IMR-90 (cell line): ENCODE results near the gene ADAMTSL2. TPM values are rescaled to one million over a fixed set of nuclear protein-coding genes. Genes with fewer than 3 reads are reported as not detected.

Source experiments
- ATAC-seq: fragments of 200-7000 bp; cut with Tn5 transposase; 2 replicates; pipeline ENCODE4 v1.9.1; 2020; ENCODE audit warnings: low read depth, mild to moderate bottlenecking, moderate library complexity
- BruUV-seq: library from RNA; stranded (reverse); fragments of 400-500 nt; replicated peaks from 2 replicates; lab custom pipeline; 2021; lab: Mats Ljungman, UMichigan
- CTCF ChIA-PET: fragments of 300-600 bp; formaldehyde crosslinking; extraction: SDS; loops from one replicate; lab custom pipeline; 2021; ENCODE audit warnings: antibody characterized with exemption; lab: Yijun Ruan, JAX
- POLR2A ChIA-PET: fragments of 300-600 bp; sonication (Branson Sonifier 250); formaldehyde crosslinking; loops from one replicate; lab custom pipeline; 2022; ENCODE audit warnings: antibody characterized with exemption; ENCODE audit not compliant: unreplicated experiment; lab: Charles Lee
- DNase-seq: peaks from one replicate; pipeline ENCODE4 v3.0.0; 2013
- H2AFZ ChIP-seq: replicated peaks from 2 replicates; pipeline ENCODE3; 2013; ENCODE audit warnings: low read length, mild to moderate bottlenecking; ENCODE audit not compliant: poor library complexity
- H2AK5ac ChIP-seq: 2 replicates; pipeline ENCODE4 v1.6.1; 2013; ENCODE audit warnings: low read depth, low read length, inconsistent platforms
- H2AK9ac ChIP-seq: replicated peaks from 2 replicates; pipeline ENCODE3; 2013; ENCODE audit warnings: mild to moderate bottlenecking, low read depth, low read length, moderate library complexity; ENCODE audit not compliant: poor library complexity
- H2BK120ac ChIP-seq: 2 replicates; pipeline ENCODE4 v1.6.1; 2013; ENCODE audit warnings: low read depth, low read length, inconsistent platforms
- H2BK15ac ChIP-seq: 3 replicates; pipeline ENCODE4 v1.6.1; 2013; ENCODE audit warnings: low read depth, low read length, inconsistent platforms
- H2BK20ac ChIP-seq: 2 replicates; pipeline ENCODE4 v1.6.1; 2013; ENCODE audit warnings: low read depth, mild to moderate bottlenecking, inconsistent platforms, low read length, moderate library complexity
- H2BK5ac ChIP-seq: 2 replicates; pipeline ENCODE4 v1.6.1; 2013; ENCODE audit warnings: mild to moderate bottlenecking, low read depth, low read length, inconsistent platforms; ENCODE audit not compliant: poor library complexity, severe bottlenecking
- H3K14ac ChIP-seq: replicated peaks from 2 replicates; pipeline ENCODE4 v1.6.1; 2013; ENCODE audit warnings: low read depth, low read length, inconsistent platforms
- H3K18ac ChIP-seq: 2 replicates; pipeline ENCODE4 v1.6.1; 2013; ENCODE audit warnings: low read depth, low read length, control low read depth
- H3K23ac ChIP-seq: 2 replicates; pipeline ENCODE4 v1.6.1; 2013; ENCODE audit warnings: low read depth, low read length, inconsistent platforms
- H3K27ac ChIP-seq: 2 replicates; pipeline ENCODE4 v1.5.1; 2013; ENCODE audit warnings: mild to moderate bottlenecking, control low read depth, low read length; ENCODE audit not compliant: insufficient read depth
- H3K27me3 ChIP-seq: 2 replicates; pipeline ENCODE4 v1.6.1; 2013; ENCODE audit warnings: low read length; ENCODE audit not compliant: control insufficient read depth, insufficient read depth
- H3K36me3 ChIP-seq: 2 replicates; pipeline ENCODE4 v1.6.1; 2013; ENCODE audit warnings: low read length, mixed read lengths; ENCODE audit not compliant: control insufficient read depth, insufficient read depth
- H3K4ac ChIP-seq: 2 replicates; pipeline ENCODE4 v1.6.1; 2013; ENCODE audit warnings: low read depth, low read length, inconsistent platforms
- H3K4me1 ChIP-seq: 2 replicates; pipeline ENCODE4 v1.6.1; 2013; ENCODE audit warnings: low read length, mixed read lengths; ENCODE audit not compliant: control insufficient read depth, insufficient read depth
- H3K4me2 ChIP-seq: 2 replicates; pipeline ENCODE4 v1.6.1; 2013; ENCODE audit warnings: low read depth, mild to moderate bottlenecking, control low read depth, low read length, moderate library complexity
- H3K4me3 ChIP-seq: 2 replicates; pipeline ENCODE4 v1.5.1; 2013; ENCODE audit warnings: low read depth, mild to moderate bottlenecking, control low read depth, low read length, moderate library complexity; ENCODE audit not compliant: insufficient read depth
- H3K56ac ChIP-seq: 2 replicates; pipeline ENCODE4 v1.6.1; 2013; ENCODE audit warnings: low read length, inconsistent platforms; ENCODE audit not compliant: insufficient read depth; ENCODE audit errors: extremely low read depth
- H3K79me1 ChIP-seq, 2 experiments: 2 replicates each; pipeline ENCODE4 v1.6.1; 2013; ENCODE audit warnings: low read length in 2 of 2, inconsistent platforms in 1 of 2, low read depth in 1 of 2
- H3K9ac ChIP-seq: 2 replicates; pipeline ENCODE4 v1.6.1; 2013; ENCODE audit warnings: low read depth, low read length, control low read depth
- H3K9me1 ChIP-seq: 2 replicates; pipeline ENCODE4 v1.6.1; 2013; ENCODE audit warnings: low read length, inconsistent platforms; ENCODE audit not compliant: insufficient read depth
- H3K9me3 ChIP-seq: 2 replicates; pipeline ENCODE4 v1.6.1; 2013; ENCODE audit warnings: low read length; ENCODE audit not compliant: control insufficient read depth, insufficient read depth
- H4K20me1 ChIP-seq: 2 replicates; pipeline ENCODE4 v1.6.1; 2013; ENCODE audit warnings: low read length, inconsistent platforms; ENCODE audit not compliant: insufficient read depth
- H4K5ac ChIP-seq: 2 replicates; pipeline ENCODE4 v1.6.1; 2013; ENCODE audit warnings: mild to moderate bottlenecking, low read depth, low read length, control low read depth
- H4K8ac ChIP-seq, 2 experiments: 2 replicates each; pipeline ENCODE4 v1.6.1; 2013; ENCODE audit warnings: low read depth in 2 of 2, low read length in 2 of 2, control low read depth in 1 of 2, inconsistent platforms in 1 of 2
- H4K91ac ChIP-seq: 2 replicates; pipeline ENCODE4 v1.6.1; 2013; ENCODE audit warnings: low read depth, low read length, inconsistent platforms; ENCODE audit not compliant: insufficient read depth
- CEBPB ChIP-seq: IDR thresholded peaks from 2 replicates; pipeline ENCODE4 v1.6.1; 2012; ENCODE audit warnings: low read depth, low read length, improper control_type of control experiment
- MAFK ChIP-seq: IDR thresholded peaks from 2 replicates; pipeline ENCODE4 v1.6.1; 2012; ENCODE audit warnings: low read depth, low read length, improper control_type of control experiment
- MAZ ChIP-seq: IDR thresholded peaks from 2 replicates; pipeline ENCODE4 v1.6.1; 2012; ENCODE audit warnings: low read depth, mild to moderate bottlenecking, low read length, improper control_type of control experiment, moderate library complexity, borderline replicate concordance
- POLR2A ChIP-seq: IDR thresholded peaks from 2 replicates; pipeline ENCODE4 v1.6.1; 2012; ENCODE audit warnings: mild to moderate bottlenecking, low read depth, low read length
- RAD21 ChIP-seq: IDR thresholded peaks from 2 replicates; pipeline ENCODE4 v1.6.1; 2012; ENCODE audit warnings: low read length, improper control_type of control experiment
- RCOR1 ChIP-seq: IDR thresholded peaks from 2 replicates; pipeline ENCODE4 v1.6.1; 2012; ENCODE audit warnings: mild to moderate bottlenecking, low read length, improper control_type of control experiment; ENCODE audit not compliant: insufficient replicate concordance
- WGBS, 2 experiments: methylation state at CpG; one replicate each; pipeline versions ENCODE4 v1.1.5 to v1.1.7; 2013; ENCODE audit warnings: missing lambda C conversion rate in 2 of 2; ENCODE audit not compliant: insufficient read length in 1 of 2; ENCODE audit errors: extremely low coverage in 2 of 2; 5-methylcytosine and 5-hydroxymethylcytosine counted together
- dilution Hi-C: fragments of 300-500 bp; cut with HindIII; formaldehyde crosslinking; loops from one replicate; pipeline ENCODE4 v1.14.3; 2018; ENCODE audit warnings: low sequenced_read_pairs; ENCODE audit not compliant: unreplicated experiment
- in situ Hi-C: fragments of 300-500 bp; cut with MboI; formaldehyde crosslinking; loops from 3 replicates; pipeline ENCODE4 v1.14.3; 2019; ENCODE audit warnings: low sequenced_read_pairs, inconsistent platforms, mixed read lengths
- intact Hi-C: fragments of 100-400 bp; cut with micrococcal nuclease; formaldehyde crosslinking; loops from 2 replicates; pipeline ENCODE4 v1.10.0; 2022
- polyA plus RNA-seq, 3 experiments: library from polyadenylated mRNA; depleted of rRNA; stranded (reverse); fragments of >200 nt; gene quantifications; 2 replicates each; pipeline ENCODE4 v1.2.3, GENCODE V29; 2012; ENCODE audit warnings: low replicate concordance in 1 of 3
- total RNA-seq: library from RNA; depleted of rRNA; stranded (reverse); fragments of >200 nt; gene quantifications from 2 replicates; pipeline ENCODE4 v1.2.3, GENCODE V29; 2012
- TF ChIP-seq, protein P1 (sequence below): conservative IDR thresholded peaks from 2 replicates; pipeline ENCODE4 v1.5.1; 2012; ENCODE audit warnings: mild to moderate bottlenecking, low read depth, low read length, improper control_type of control experiment

The ADAMTSL2 gene
- total and polyA plus RNA-seq, 2 of the 4 experiments (the other 2 are of a cell fraction) = not detected

DNA sequence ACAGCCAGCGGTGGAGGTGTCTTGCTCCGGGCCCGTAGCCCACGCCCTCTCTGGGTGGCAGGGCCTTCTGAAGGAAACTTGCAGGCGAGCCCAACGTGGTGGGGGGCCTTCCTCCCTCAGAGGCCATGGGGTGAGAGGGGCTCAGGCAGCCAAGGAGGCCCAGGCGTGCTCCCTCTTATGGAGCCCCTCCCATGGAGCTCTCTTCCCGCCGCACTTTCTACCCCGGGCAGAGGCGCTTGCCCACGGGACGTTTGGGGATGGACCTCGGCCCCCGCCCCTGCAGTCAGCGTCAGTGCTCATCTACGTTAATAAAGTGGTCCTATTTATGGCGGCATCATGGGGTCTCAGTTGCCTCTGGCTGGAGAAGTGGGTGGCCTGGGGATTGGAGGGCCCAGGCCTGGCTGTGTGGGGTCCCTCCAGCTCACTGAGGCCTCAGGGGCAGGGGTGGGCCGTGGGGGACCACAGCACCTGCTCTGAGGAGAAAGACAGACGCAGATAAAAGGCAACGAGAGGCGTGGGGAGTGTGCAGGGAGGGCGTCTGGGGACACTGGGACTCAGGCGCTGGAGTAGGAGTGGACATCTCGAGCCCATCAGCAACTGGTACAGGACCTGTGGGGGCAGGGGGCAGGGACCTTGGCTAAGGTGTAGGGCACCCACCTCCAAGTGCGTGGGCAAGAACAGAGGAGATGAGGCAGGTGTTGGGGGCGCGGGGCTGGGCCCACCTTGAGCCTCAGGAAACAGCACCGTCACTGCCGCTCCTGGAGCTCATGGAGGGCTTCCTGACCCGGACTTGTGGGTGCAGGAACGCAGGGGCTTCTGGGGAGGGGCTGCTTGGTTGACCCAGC is 40.9 kb downstream of the ADAMTSL2 start:
- in situ Hi-C loops = no loop called here
- ATAC-seq (no peak), DNase-seq (no peak)
- H2AK9ac ChIP-seq = no peak overlapping the region
- peaks cover 49% of the 10 kb centered on the region; the same call in 1 of the 2 replicates for H3K27me3 ChIP-seq
- POLR2A ChIA-PET = no interaction called here
- H3K36me3 ChIP-seq = no peaks in the 10 kb centered on the region
- TF ChIP-seq MAFK (no peak), CEBPB (no peak), RAD21 (no peak), MAZ (no peak), RCOR1 (no peak), POLR2A (no peak)
- TF ChIP-seq, protein P1, sequence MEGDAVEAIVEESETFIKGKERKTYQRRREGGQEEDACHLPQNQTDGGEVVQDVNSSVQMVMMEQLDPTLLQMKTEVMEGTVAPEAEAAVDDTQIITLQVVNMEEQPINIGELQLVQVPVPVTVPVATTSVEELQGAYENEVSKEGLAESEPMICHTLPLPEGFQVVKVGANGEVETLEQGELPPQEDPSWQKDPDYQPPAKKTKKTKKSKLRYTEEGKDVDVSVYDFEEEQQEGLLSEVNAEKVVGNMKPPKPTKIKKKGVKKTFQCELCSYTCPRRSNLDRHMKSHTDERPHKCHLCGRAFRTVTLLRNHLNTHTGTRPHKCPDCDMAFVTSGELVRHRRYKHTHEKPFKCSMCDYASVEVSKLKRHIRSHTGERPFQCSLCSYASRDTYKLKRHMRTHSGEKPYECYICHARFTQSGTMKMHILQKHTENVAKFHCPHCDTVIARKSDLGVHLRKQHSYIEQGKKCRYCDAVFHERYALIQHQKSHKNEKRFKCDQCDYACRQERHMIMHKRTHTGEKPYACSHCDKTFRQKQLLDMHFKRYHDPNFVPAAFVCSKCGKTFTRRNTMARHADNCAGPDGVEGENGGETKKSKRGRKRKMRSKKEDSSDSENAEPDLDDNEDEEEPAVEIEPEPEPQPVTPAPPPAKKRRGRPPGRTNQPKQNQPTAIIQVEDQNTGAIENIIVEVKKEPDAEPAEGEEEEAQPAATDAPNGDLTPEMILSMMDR = no peak
- H3K27ac ChIP-seq = no peak overlapping the region
- H2BK15ac ChIP-seq = no peak overlapping the region
- no peaks in the 10 kb centered on the region for H3K9me1 ChIP-seq
- dilution Hi-C loops = no loop called here
- CTCF ChIA-PET = no interaction called here
- H3K4ac ChIP-seq = no peak overlapping the region
- whole genome bisulfite sequencing, 2 experiments = 72% methylated on average over 11 of the region's 32 CpGs; no CpG with 5 or more reads in 1 of the 2 experiments
- no peak overlapping the region for H4K91ac ChIP-seq
- no peaks in the 10 kb centered on the region for H4K20me1 ChIP-seq
- H2BK20ac ChIP-seq = no peak overlapping the region
- H2AK5ac ChIP-seq = no peak overlapping the region
- no peak overlapping the region for H2AFZ ChIP-seq
- no peaks in the 10 kb centered on the region for H3K79me1 ChIP-seq
- no peaks in the 10 kb centered on the region for H3K4me1 ChIP-seq
- H2BK5ac ChIP-seq = no peak overlapping the region
- no TSS peak for BruUV-seq
- no peak overlapping the region for H3K14ac ChIP-seq
- no peak overlapping the region for H3K9ac ChIP-seq
- no peaks in the 10 kb centered on the region for H3K9me3 ChIP-seq
- H3K4me2 ChIP-seq = no peak overlapping the region
- intact Hi-C loops = no loop called here
- H2BK120ac ChIP-seq = no peak overlapping the region
- no peak overlapping the region for H3K56ac ChIP-seq
- no peak overlapping the region for H4K8ac ChIP-seq
- no peak overlapping the region for H3K23ac ChIP-seq
- no peak overlapping the region for H3K4me3 ChIP-seq
- H3K18ac ChIP-seq = no peak overlapping the region
- no peak overlapping the region for H4K5ac ChIP-seq
